GM23338 (cell line): ENCODE measurements around the gene PTPRO. TPM values are rescaled to one million over a fixed set of nuclear protein-coding genes. Genes with fewer than 3 reads are reported as not detected.

Experiments
- ATAC-seq: fragments of 200-7000 bp; cut with Tn5 transposase; 3 replicates; pipeline ENCODE4 v1.9.1; 2020
- DNase-seq: peaks from one replicate; pipeline ENCODE4 v3.0.0-alpha.2; 2015; ENCODE audit warnings: low spot score
- H2AFZ ChIP-seq: fragments of 200-600 bp; sonication (generic); 2 replicates; pipeline ENCODE4 v1.8.0; 2016; ENCODE audit warnings: antibody characterized with exemption, mild to moderate bottlenecking, moderate library complexity
- H3F3A ChIP-seq: fragments of 200-600 bp; sonication (generic); replicated peaks from 2 replicates; pipeline ENCODE4 v1.8.0; 2017; ENCODE audit warnings: antibody characterized with exemption, mixed run types, low read depth
- H3K27ac ChIP-seq: fragments of 200-600 bp; sonication (generic); 2 replicates; pipeline ENCODE4 v1.6.1; 2016; ENCODE audit warnings: low read depth
- H3K27me3 ChIP-seq: fragments of 200-600 bp; sonication (generic); 2 replicates; pipeline ENCODE4 v1.8.0; 2016; ENCODE audit warnings: mild to moderate bottlenecking, mixed run types, moderate library complexity; ENCODE audit not compliant: insufficient read depth
- H3K36me3 ChIP-seq: fragments of 200-600 bp; sonication (generic); 2 replicates; pipeline ENCODE4 v1.8.0; 2016; ENCODE audit warnings: mild to moderate bottlenecking; ENCODE audit not compliant: insufficient read depth
- H3K4me1 ChIP-seq: fragments of 200-600 bp; sonication (generic); 2 replicates; pipeline ENCODE4 v1.8.0; 2016; ENCODE audit warnings: mild to moderate bottlenecking, moderate library complexity; ENCODE audit not compliant: insufficient read depth
- H3K4me2 ChIP-seq: fragments of 200-600 bp; sonication (generic); 2 replicates; pipeline ENCODE4 v1.7.1; 2017; ENCODE audit warnings: mixed run types
- H3K4me3 ChIP-seq: fragments of 200-600 bp; sonication (generic); 2 replicates; pipeline ENCODE4 v1.6.1; 2016; ENCODE audit warnings: mixed run types
- H3K79me2 ChIP-seq: fragments of 200-600 bp; sonication (generic); replicated peaks from 2 replicates; pipeline ENCODE4 v1.8.0; 2017; ENCODE audit warnings: mild to moderate bottlenecking; ENCODE audit not compliant: insufficient read depth
- H3K9me2 ChIP-seq: fragments of 200-600 bp; sonication (generic); 2 replicates; pipeline ENCODE4 v1.8.0; 2017; ENCODE audit not compliant: insufficient read depth
- H4K20me1 ChIP-seq: fragments of 200-600 bp; sonication (generic); replicated peaks from 2 replicates; pipeline ENCODE4 v1.8.0; 2017; ENCODE audit warnings: mild to moderate bottlenecking; ENCODE audit not compliant: insufficient read depth
- H3K27ac Mint-ChIP-seq: 2 replicates; pipeline ENCODE4 v1.8.0; 2020; ENCODE audit warnings: inconsistent platforms, mild to moderate bottlenecking, moderate library complexity, mixed read lengths
- H3K27me3 Mint-ChIP-seq: 3 replicates; pipeline ENCODE4 v1.8.0; 2022; ENCODE audit warnings: low read depth, mild to moderate bottlenecking, moderate library complexity, mixed read lengths, inconsistent platforms; ENCODE audit not compliant: insufficient read depth, poor library complexity
- H3K36me3 Mint-ChIP-seq: 3 replicates; pipeline ENCODE4 v1.8.0; 2021; ENCODE audit warnings: low read depth, mild to moderate bottlenecking, inconsistent platforms, moderate library complexity, mixed read lengths
- H3K4me1 Mint-ChIP-seq: 3 replicates; pipeline ENCODE4 v1.8.0; 2020; ENCODE audit warnings: mild to moderate bottlenecking, inconsistent platforms, mixed read lengths
- H3K4me3 Mint-ChIP-seq: 3 replicates; pipeline ENCODE4 v1.8.0; 2021; ENCODE audit warnings: moderate library complexity, mild to moderate bottlenecking, inconsistent platforms, mixed read lengths
- H3K9me3 Mint-ChIP-seq: 3 replicates; pipeline ENCODE4 v1.8.0; 2020; ENCODE audit warnings: moderate library complexity, mild to moderate bottlenecking, inconsistent platforms, mixed read lengths
- CREB1 ChIP-seq: fragments of 250-450 bp; sonication (Bioruptor Pico); IDR thresholded peaks from 2 replicates; pipeline ENCODE4 v1.5.0; 2020; ENCODE audit warnings: low read depth, mild to moderate bottlenecking, moderate library complexity
- CTCF ChIP-seq, 2 experiments: fragments of 200-600 bp in 1 of 2; sonication (generic) in 1 of 2; conservative IDR thresholded peaks; 2 replicates each; pipeline versions ENCODE4 v1.5.1 to v1.6.1; 2016 to 2017; ENCODE audit warnings: antibody characterized with exemption in 2 of 2, low read depth in 2 of 2, mild to moderate bottlenecking in 2 of 2, moderate library complexity in 1 of 2
- JUNB ChIP-seq: IDR thresholded peaks from one replicate; pipeline ENCODE4 v1.6.1; 2016; ENCODE audit warnings: antibody characterized with exemption; ENCODE audit not compliant: unreplicated experiment
- NANOG ChIP-seq: IDR thresholded peaks from 2 replicates; pipeline ENCODE4 v1.6.1; 2016; ENCODE audit warnings: antibody characterized with exemption, borderline replicate concordance
- STAT1 ChIP-seq: IDR thresholded peaks from one replicate; pipeline ENCODE4 v1.6.1; 2016; ENCODE audit warnings: antibody characterized with exemption; ENCODE audit not compliant: unreplicated experiment
- ZNF114 ChIP-seq: fragments of 250-450 bp; sonication (Bioruptor Pico); IDR thresholded peaks from 2 replicates; pipeline ENCODE4 v1.5.0; 2020; ENCODE audit warnings: mild to moderate bottlenecking, moderate library complexity
- ZNF331 ChIP-seq: fragments of 250-450 bp; sonication (Bioruptor Pico); IDR thresholded peaks from 2 replicates; pipeline ENCODE4 v1.5.0; 2020; ENCODE audit warnings: low read depth, mild to moderate bottlenecking, moderate library complexity
- ZNF462 ChIP-seq: fragments of 250-450 bp; sonication (Bioruptor Pico); IDR thresholded peaks from 2 replicates; pipeline ENCODE4 v1.5.0; 2020; ENCODE audit warnings: mild to moderate bottlenecking, moderate library complexity
- polyA plus RNA-seq: library from polyadenylated mRNA; unstranded; fragments of >200 nt; fragmentation: Nextera tagmentation; extraction: Ambion mirVana; gene quantifications from 2 replicates; pipeline ENCODE4 v1.2.1, GENCODE V29; 2016
- total RNA-seq: library from RNA; depleted of rRNA; stranded (reverse); fragments of >200 nt; shearing (Covaris generic); gene quantifications from 2 replicates; pipeline ENCODE4 v1.2.3, GENCODE V29; 2014

The PTPRO gene
- total and polyA plus RNA-seq, 2 experiments from 2014 or later = 1.4 to 1.5 TPM

GRCh38 chr12:15584366-15585041 lies 262.2 kb downstream of the PTPRO start:
- no peaks in the 10 kb centered on the region for H3K79me2 ChIP-seq
- Mint-ChIP-seq H3K4me1 (peaks cover 3% of the 10 kb centered on the region), H3K9me3 (peaks cover 12% of the 10 kb centered on the region), H3K4me3 (no peak overlapping the region), H3K27ac (no peak overlapping the region), H3K27me3 (peaks cover 3% of the 10 kb centered on the region), H3K36me3 (peaks cover 6% of the 10 kb centered on the region)
- TF ChIP-seq ZNF331 (CRISPR knock-in tag) (no peak), CREB1 (no peak), CTCF (conservative IDR thresholded peaks at IDR 0.05; ENCODE audit: low read depth in 2 of 2) (peak; percentile 70 to 81), NANOG (no peak)
- no peak overlapping the region for H3K4me3 ChIP-seq
- H3K36me3 ChIP-seq = no peaks in the 10 kb centered on the region
- no peaks in the 10 kb centered on the region for H3K4me1 ChIP-seq
- no peak overlapping the region for H2AFZ ChIP-seq
- no peaks in the 10 kb centered on the region for H3F3A ChIP-seq
- ATAC-seq = peak; percentile 58
- no peaks in the 10 kb centered on the region for H4K20me1 ChIP-seq
- H3K4me2 ChIP-seq = no peak overlapping the region
- H3K27me3 ChIP-seq = no peaks in the 10 kb centered on the region
- peak; percentile 74 for DNase-seq
- no peaks in the 10 kb centered on the region for H3K9me2 ChIP-seq
- no peak overlapping the region for H3K27ac ChIP-seq

- peak overlapping the region; percentile 50; the same call in 1 of the 2 replicates for H2AFZ ChIP-seq
- peaks cover 12% of the 10 kb centered on the region for H3K4me1 Mint-ChIP-seq
- no peaks in the 10 kb centered on the region for H3K4me1 ChIP-seq
- no peaks in the 10 kb centered on the region for H3K36me3 ChIP-seq
- ATAC-seq (no peak), DNase-seq (no peak)
- H3K4me3 ChIP-seq = no peak overlapping the region
- no peak overlapping the region; the same call in 1 of the 2 replicates for H3K4me2 ChIP-seq
- no peaks in the 10 kb centered on the region for H3K9me3 Mint-ChIP-seq
- H3K36me3 Mint-ChIP-seq = no peaks in the 10 kb centered on the region
- no peak overlapping the region for H3K27ac Mint-ChIP-seq
- no peaks in the 10 kb centered on the region for H3K27me3 ChIP-seq
- no peaks in the 10 kb centered on the region for H3K79me2 ChIP-seq
- H3F3A ChIP-seq = no peaks in the 10 kb centered on the region
- peak overlapping the region; percentile 63; the same call in 2 of the 3 replicates for H3K4me3 Mint-ChIP-seq
- no peaks in the 10 kb centered on the region for H3K9me2 ChIP-seq
- H4K20me1 ChIP-seq = no peaks in the 10 kb centered on the region
- H3K27ac ChIP-seq = no peak overlapping the region
- H3K27me3 Mint-ChIP-seq = peaks cover 3% of the 10 kb centered on the region
- TF ChIP-seq NANOG (no peak), CREB1 (no peak), ZNF462 (CRISPR knock-in tag) (no peak), CTCF (conservative IDR thresholded peaks at IDR 0.05; ENCODE audit: low read depth in 2 of 2) (no peak), ZNF331 (CRISPR knock-in tag) (no peak), JUNB (no peak), STAT1 (no peak), ZNF114 (CRISPR knock-in tag) (no peak)
These were observed 267.2 kb downstream of the PTPRO start for GRCh38 chr12:15589328-15590032.
